Measurements from ENCODE around the gene NLRP1. TPM values are rescaled to one million over a fixed set of nuclear protein-coding genes. Genes with fewer than 3 reads are reported as not detected.

Gene NLRP1
- total RNA-seq, 2 experiments from 2014 or later = 26.0 to 28.2 TPM

DNA sequence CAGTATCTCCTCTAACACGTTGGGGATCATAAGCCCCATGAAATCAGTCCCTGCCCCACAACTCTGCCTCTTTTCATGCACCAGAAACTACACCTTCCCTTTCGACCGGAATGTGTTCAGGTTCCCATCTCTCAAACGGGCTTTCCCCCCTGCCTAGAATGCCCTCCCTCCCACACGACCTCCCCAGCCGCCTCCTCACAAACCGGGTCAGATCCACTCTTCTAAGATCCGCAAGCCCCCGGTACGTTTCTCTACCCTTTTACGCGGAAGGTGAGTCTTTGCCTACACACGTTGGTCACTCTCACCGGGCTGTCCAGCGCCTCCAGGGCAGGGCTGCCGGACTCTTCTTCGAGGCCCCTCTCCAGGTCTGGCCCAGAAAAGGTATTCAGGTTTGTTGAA lies 116.2 kb downstream of the NLRP1 start:
- no peaks in the 10 kb centered on the region for H3K27me3 Mint-ChIP-seq
- H3K4me3 Mint-ChIP-seq = peak overlapping the region; percentile 89
- CTCF ChIA-PET = interaction anchor here (0.9 to 2.4 kb wide), 5 partner anchors 19 to 29 kb away, joined by 3 to 14 read pairs (median 3); partner anchors contain the start of genes C1QBP and MIS12
- POLR2A ChIA-PET = interaction anchor here (0.7 to 5.7 kb wide), 7 partner anchors 10 to 1183 kb away, joined by 3 to 55 read pairs (median 4); partner anchors contain the start of genes C17orf100, DERL2, MED31 and MIS12
- peaks cover 29% of the 10 kb centered on the region for H3K36me3 Mint-ChIP-seq (ENCODE audit: low read depth)
- ATAC-seq (peak; percentile 15), DNase-seq (peak; percentile 33)
- TF ChIP-seq, protein P1, sequence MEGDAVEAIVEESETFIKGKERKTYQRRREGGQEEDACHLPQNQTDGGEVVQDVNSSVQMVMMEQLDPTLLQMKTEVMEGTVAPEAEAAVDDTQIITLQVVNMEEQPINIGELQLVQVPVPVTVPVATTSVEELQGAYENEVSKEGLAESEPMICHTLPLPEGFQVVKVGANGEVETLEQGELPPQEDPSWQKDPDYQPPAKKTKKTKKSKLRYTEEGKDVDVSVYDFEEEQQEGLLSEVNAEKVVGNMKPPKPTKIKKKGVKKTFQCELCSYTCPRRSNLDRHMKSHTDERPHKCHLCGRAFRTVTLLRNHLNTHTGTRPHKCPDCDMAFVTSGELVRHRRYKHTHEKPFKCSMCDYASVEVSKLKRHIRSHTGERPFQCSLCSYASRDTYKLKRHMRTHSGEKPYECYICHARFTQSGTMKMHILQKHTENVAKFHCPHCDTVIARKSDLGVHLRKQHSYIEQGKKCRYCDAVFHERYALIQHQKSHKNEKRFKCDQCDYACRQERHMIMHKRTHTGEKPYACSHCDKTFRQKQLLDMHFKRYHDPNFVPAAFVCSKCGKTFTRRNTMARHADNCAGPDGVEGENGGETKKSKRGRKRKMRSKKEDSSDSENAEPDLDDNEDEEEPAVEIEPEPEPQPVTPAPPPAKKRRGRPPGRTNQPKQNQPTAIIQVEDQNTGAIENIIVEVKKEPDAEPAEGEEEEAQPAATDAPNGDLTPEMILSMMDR (IDR thresholded peaks at IDR 0.05) = no peak
- peaks cover 40% of the 10 kb centered on the region for H3K4me1 Mint-ChIP-seq (ENCODE audit: low read depth)
- no peaks in the 10 kb centered on the region for H3K9me3 Mint-ChIP-seq
- peak overlapping the region; percentile 74 for H3K27ac Mint-ChIP-seq
- intact Hi-C loops (cut with micrococcal nuclease) = no loop called here

DNA sequence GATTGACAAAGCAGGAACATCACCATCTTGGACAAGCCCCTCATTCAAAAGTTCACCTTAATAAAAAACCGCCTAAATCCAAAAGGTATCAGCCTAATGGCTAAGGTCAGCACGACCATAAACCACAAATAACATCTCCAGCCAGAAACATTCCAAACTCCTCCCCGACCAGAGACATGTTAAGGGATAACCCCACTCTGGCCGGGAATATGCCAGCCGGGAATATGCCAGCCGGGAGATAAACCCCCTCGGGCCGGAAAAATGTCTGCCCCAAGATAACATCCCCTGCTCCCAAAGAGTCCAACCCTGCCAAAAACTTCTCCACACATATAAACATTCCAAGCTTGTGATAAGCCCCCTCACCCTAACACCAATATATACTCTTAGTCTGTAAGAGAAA lies 116.9 kb downstream of the NLRP1 start:
- POLR2A ChIA-PET = interaction anchor here (0.7 to 5.7 kb wide), 2 partner anchors 11 to 19 kb away, joined by 3 to 55 read pairs; partner anchors contain the start of genes DERL2 and MIS12
- Mint-ChIP-seq H3K4me3 (peak overlapping the region; percentile 89), H3K9me3 (no peaks in the 10 kb centered on the region), H3K4me1 (ENCODE audit: low read depth) (peaks cover 40% of the 10 kb centered on the region), H3K36me3 (ENCODE audit: low read depth) (peaks cover 29% of the 10 kb centered on the region), H3K27ac (peak overlapping the region; percentile 74), H3K27me3 (no peaks in the 10 kb centered on the region)
- CTCF ChIA-PET = interaction anchor here (0.9 to 2.4 kb wide), 3 partner anchors 19 to 28 kb away, joined by 3 to 14 read pairs (median 3); partner anchors contain the start of genes C1QBP and MIS12
- TF ChIP-seq, protein P1 (IDR thresholded peaks at IDR 0.05) = no peak
- no peak for DNase-seq
- no peak for ATAC-seq
- intact Hi-C loops (cut with micrococcal nuclease) = no loop called here

DNA sequence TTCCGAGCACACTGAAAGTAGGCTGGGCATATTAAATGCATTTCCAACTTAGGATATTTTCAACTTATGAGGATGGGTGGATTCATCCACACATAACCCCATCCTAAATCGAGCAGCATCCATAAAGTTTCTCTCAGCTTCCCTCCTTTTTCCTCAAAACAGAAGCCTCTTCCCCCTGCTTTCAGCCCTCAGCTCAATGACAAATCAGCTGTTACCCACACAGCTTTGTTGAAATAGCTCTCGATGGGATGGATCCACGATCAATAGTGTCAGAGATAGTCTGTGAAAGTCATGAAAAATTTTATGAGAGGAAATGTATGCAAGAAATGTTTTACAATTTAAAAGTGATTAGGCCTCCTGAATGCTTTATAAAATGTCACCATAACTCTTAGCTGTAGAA lies 118.0 kb downstream of the NLRP1 start:
- Mint-ChIP-seq H3K27ac (no peak overlapping the region), H3K4me3 (peak overlapping the region; percentile 89), H3K9me3 (no peaks in the 10 kb centered on the region), H3K27me3 (no peaks in the 10 kb centered on the region), H3K36me3 (ENCODE audit: low read depth) (peaks cover 33% of the 10 kb centered on the region), H3K4me1 (ENCODE audit: low read depth) (peaks cover 40% of the 10 kb centered on the region)
- TF ChIP-seq, protein P1 (IDR thresholded peaks at IDR 0.05) = no peak
- DNase-seq = no peak
- intact Hi-C loops (cut with micrococcal nuclease) = no loop called here
- POLR2A ChIA-PET = interaction anchor here (5.7 kb wide), 1 partner anchor 20 kb away, joined by 55 read pairs; the partner anchor contains the start of genes DERL2 and MIS12
- ATAC-seq = no peak
- CTCF ChIA-PET = interaction anchor here (0.9 to 2.4 kb wide), 2 partner anchors 25 to 27 kb away, joined by 6 to 14 read pairs; partner anchors contain the start of gene C1QBP

DNA sequence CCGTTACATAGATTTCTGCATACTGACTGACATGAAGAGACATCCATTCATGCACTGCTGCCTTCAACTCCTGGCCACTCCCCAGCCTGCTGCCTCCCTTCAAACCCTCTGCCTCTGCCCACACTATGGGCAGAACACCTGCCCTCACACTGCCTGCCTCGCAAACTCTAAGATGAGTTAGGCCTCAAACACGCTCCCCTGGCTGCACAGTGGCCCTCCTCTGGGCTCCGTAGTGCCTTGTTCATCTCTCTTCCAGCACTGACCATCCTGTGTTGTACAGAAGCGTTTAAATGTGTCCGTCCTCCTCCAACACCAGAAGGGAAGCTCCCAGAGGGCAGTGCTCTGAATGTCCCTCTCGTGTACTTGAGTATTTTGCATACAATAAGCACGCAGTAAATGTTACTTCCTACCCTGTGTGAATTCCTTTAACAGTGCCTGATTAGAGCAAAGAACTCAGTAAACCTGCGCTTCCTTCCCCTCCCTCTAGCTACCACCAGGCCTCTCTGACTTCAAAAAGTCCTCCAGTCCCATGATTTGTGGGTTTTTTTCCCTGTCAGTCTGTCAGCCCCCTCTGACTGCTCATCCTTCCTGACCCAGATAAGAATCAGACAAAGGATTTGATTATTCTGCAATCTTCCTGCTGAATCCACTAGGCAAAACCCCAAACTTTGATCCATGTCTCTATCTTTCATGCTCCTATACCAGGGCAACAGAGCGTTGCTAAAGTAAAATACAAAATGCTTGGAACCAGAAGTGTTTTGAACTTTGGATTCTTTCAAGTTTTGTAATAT lies 119.4 kb downstream of the NLRP1 start:
- CTCF ChIA-PET = interaction anchor here (0.9 to 3.6 kb wide), 4 partner anchors 16 to 25 kb away, joined by 3 to 21 read pairs (median 3); partner anchors contain the start of genes C1QBP, DERL2 and MIS12
- Mint-ChIP-seq H3K4me1 (ENCODE audit: low read depth) (peaks cover 38% of the 10 kb centered on the region), H3K27ac (no peak overlapping the region), H3K27me3 (no peaks in the 10 kb centered on the region), H3K9me3 (no peaks in the 10 kb centered on the region), H3K36me3 (ENCODE audit: low read depth) (peaks cover 40% of the 10 kb centered on the region), H3K4me3 (no peak overlapping the region)
- no peak for DNase-seq
- no peak for ATAC-seq
- POLR2A ChIA-PET = interaction anchor here (0.8 to 1.4 kb wide), 4 partner anchors 8 to 45 kb away, joined by 3 to 4 read pairs (median 3); partner anchors contain the start of genes DERL2, MIS12, NUP88 and RPAIN
- TF ChIP-seq, protein P1 (IDR thresholded peaks at IDR 0.05) = no peak
- intact Hi-C loops (cut with micrococcal nuclease) = no loop called here

Other genes with a start within 250 kb of the NLRP1 start
- gene NUP88, start 164.8 kb downstream of the NLRP1 start, total RNA-seq = 100 to 1,000 TPM; 140 to 141 TPM
- 10 to 100 TPM; 56.9 to 61.4 TPM for gene RPAIN, start 164.3 kb downstream of the NLRP1 start, total RNA-seq
- gene C1QBP, start 145.4 kb downstream of the NLRP1 start, total RNA-seq = 100 to 1,000 TPM; 463 to 470 TPM
- gene DHX33, start 115.5 kb downstream of the NLRP1 start, total RNA-seq = 10 to 100 TPM; 30.9 to 32.5 TPM
- gene DERL2, start 98.3 kb downstream of the NLRP1 start, total RNA-seq = 10 to 100 TPM; 43.4 to 45.8 TPM
- gene MIS12, start 97.9 kb downstream of the NLRP1 start, total RNA-seq = 10 to 100 TPM; 30.3 to 35.0 TPM

All from activated CD8-positive, alpha-beta T cell treated with anti-CD3 and anti-CD28 coated beads for 36 hours (primary cell).